K562 (cell line): ENCODE measurements around the gene UBXN2A. TPM values are rescaled to one million over a fixed set of nuclear protein-coding genes. Genes with fewer than 3 reads are reported as not detected.

ENCODE experiments used
- ARID1B ChIP-seq: fragments of 450-650 bp; IDR thresholded peaks from 2 replicates; pipeline ENCODE4 v1.6.1; 2016; ENCODE audit warnings: antibody characterized with exemption, mild to moderate bottlenecking, inconsistent platforms
- ESRRB ChIP-seq: fragments of 250-450 bp; sonication (Bioruptor Pico); IDR thresholded peaks from 2 replicates; pipeline ENCODE4 v1.5.0; 2020; ENCODE audit warnings: mild to moderate bottlenecking, moderate library complexity, borderline replicate concordance
- HNRNPH1 ChIP-seq: fragments of 200-400 bp; formaldehyde crosslinking; optimal IDR thresholded peaks from 2 replicates; pipeline ENCODE3; 2017; ENCODE audit warnings: low read depth, mild to moderate bottlenecking, low read length, moderate library complexity
- HNRNPK ChIP-seq: fragments of 200-400 bp; formaldehyde crosslinking; IDR thresholded peaks from one replicate; pipeline ENCODE4 v1.6.1; 2018; ENCODE audit warnings: mild to moderate bottlenecking, low read depth, low read length; ENCODE audit not compliant: poor library complexity, severe bottlenecking
- HNRNPL ChIP-seq: fragments of 200-400 bp; formaldehyde crosslinking; IDR thresholded peaks from 2 replicates; pipeline ENCODE4 v1.6.1; 2017; ENCODE audit warnings: low read depth, mild to moderate bottlenecking, low read length
- KDM5B ChIP-seq: fragments of 200-600 bp; sonication (generic); IDR thresholded peaks from 2 replicates; pipeline ENCODE4 v1.6.1; 2012; ENCODE audit warnings: low read depth, mild to moderate bottlenecking, moderate library complexity, low read length, control low read depth, inconsistent platforms; ENCODE audit not compliant: insufficient replicate concordance
- NFIX ChIP-seq: fragments of 250-450 bp; sonication (Bioruptor Pico); IDR thresholded peaks from 2 replicates; pipeline ENCODE4 v1.4.0; 2020; ENCODE audit warnings: low read depth, mild to moderate bottlenecking, moderate library complexity
- POLR3A ChIP-seq: IDR thresholded peaks from 2 replicates; pipeline ENCODE4 v1.6.1; 2011; ENCODE audit warnings: borderline replicate concordance, mild to moderate bottlenecking, moderate library complexity; ENCODE audit not compliant: insufficient read length, insufficient read depth; ENCODE audit errors: extremely low read depth
- POU5F1 ChIP-seq: fragments of 150-350 bp; IDR thresholded peaks from 2 replicates; pipeline ENCODE4 v1.6.1; 2014; ENCODE audit warnings: borderline replicate concordance, low read length, low read depth, mild to moderate bottlenecking; ENCODE audit not compliant: partially characterized antibody
- RAD21 ChIP-seq, 2 experiments: fragments of 250-450 bp in 1 of 2; fragments of 450-650 bp in 1 of 2; sonication (Bioruptor Pico) in 1 of 2; formaldehyde crosslinking in 1 of 2; IDR thresholded peaks in 1 of 2; conservative IDR thresholded peaks in 1 of 2; 2 replicates each; pipeline versions ENCODE4 v1.4.0 to v1.8.0; 2020 to 2022; ENCODE audit warnings: mild to moderate bottlenecking in 2 of 2, moderate library complexity in 1 of 2
- SNRNP70 ChIP-seq: fragments of 200-400 bp; formaldehyde crosslinking; optimal IDR thresholded peaks from 2 replicates; pipeline ENCODE3; 2017; ENCODE audit warnings: low read depth, low read length
- ZC3H4 ChIP-seq: sonication (generic); formaldehyde crosslinking; IDR thresholded peaks from 2 replicates; pipeline ENCODE4 v1.9.0; 2021; ENCODE audit warnings: missing genetic modification reagents, borderline replicate concordance
- ZFX ChIP-seq: sonication (generic); formaldehyde crosslinking; IDR thresholded peaks from 2 replicates; pipeline ENCODE4 v1.8.0; 2022; ENCODE audit warnings: mild to moderate bottlenecking, missing genetic modification reagents, moderate library complexity
- ZNF175 ChIP-seq: fragments of 200-800 bp; sonication (Bioruptor generic); IDR thresholded peaks from 2 replicates; pipeline ENCODE4 v1.6.1; 2016; ENCODE audit warnings: low read depth, mild to moderate bottlenecking, missing genetic modification characterization, missing compliant biosample characterization
- ZNF324 ChIP-seq: fragments of 250-450 bp; sonication (Bioruptor Pico); IDR thresholded peaks from 2 replicates; pipeline ENCODE4 v1.4.0; 2020; ENCODE audit warnings: mild to moderate bottlenecking
- ZNF384 ChIP-seq: IDR thresholded peaks from 2 replicates; pipeline ENCODE4 v1.6.1; 2012; ENCODE audit warnings: low read depth, low read length, improper control_type of control experiment
- polyA plus RNA-seq, 8 experiments: library from polyadenylated mRNA; depleted of rRNA in 4 of 8; stranded (reverse) in 5 of 8; unstranded in 3 of 8; fragments of >200 nt; fragmentation: Nextera tagmentation in 2 of 8; fragmentation: Illumina TruSeq in 1 of 8; extraction: Ambion mirVana in 2 of 8; extraction: Trizol in 1 of 8; gene quantifications; 2 replicates each; pipeline versions ENCODE4 v1.2.1 to v1.2.3, GENCODE V29; 2011 to 2014; ENCODE audit warnings: inconsistent platforms in 1 of 8, missing spikeins in 1 of 8
- total RNA-seq, 7 experiments: library from RNA; depleted of rRNA in 6 of 7; stranded (reverse); fragments of >200 nt in 6 of 7; fragmentation: Illumina TruSeq in 2 of 7; extraction: Trizol in 2 of 7; gene quantifications; 2 replicates each; pipeline versions ENCODE4 v1.2.1 to v1.2.3, GENCODE V29; 2011 to 2021; ENCODE audit warnings: low replicate concordance in 1 of 7
- TF ChIP-seq, protein P1 (sequence below): fragments of 450-650 bp; IDR thresholded peaks from 2 replicates; pipeline ENCODE4 v1.6.1; 2014; ENCODE audit warnings: low read depth, mild to moderate bottlenecking, moderate library complexity, borderline replicate concordance
- TF ChIP-seq, protein P2 (sequence below): sonication (generic); formaldehyde crosslinking; IDR thresholded peaks from 2 replicates; pipeline ENCODE4 v1.8.0; 2022; ENCODE audit warnings: mild to moderate bottlenecking, low read depth, missing genetic modification reagents
- TF ChIP-seq, protein P3 (sequence below): fragments of 450-650 bp; formaldehyde crosslinking; conservative IDR thresholded peaks from 2 replicates; pipeline ENCODE4 v1.4.0; 2022; ENCODE audit warnings: mild to moderate bottlenecking, missing genetic modification characterization
- TF ChIP-seq, protein P4 (sequence below): fragments of 250-450 bp; sonication (Bioruptor Pico); IDR thresholded peaks from 2 replicates; pipeline ENCODE4 v1.8.0; 2022; ENCODE audit warnings: moderate library complexity, mild to moderate bottlenecking, inconsistent platforms

Gene UBXN2A
- total and polyA plus RNA-seq, 9 of the 15 experiments (the other 6 are each of a cell fraction or from before 2014, with no cell fraction given): 3.4 to 25.6 (median 16.0) TPM

DNA sequence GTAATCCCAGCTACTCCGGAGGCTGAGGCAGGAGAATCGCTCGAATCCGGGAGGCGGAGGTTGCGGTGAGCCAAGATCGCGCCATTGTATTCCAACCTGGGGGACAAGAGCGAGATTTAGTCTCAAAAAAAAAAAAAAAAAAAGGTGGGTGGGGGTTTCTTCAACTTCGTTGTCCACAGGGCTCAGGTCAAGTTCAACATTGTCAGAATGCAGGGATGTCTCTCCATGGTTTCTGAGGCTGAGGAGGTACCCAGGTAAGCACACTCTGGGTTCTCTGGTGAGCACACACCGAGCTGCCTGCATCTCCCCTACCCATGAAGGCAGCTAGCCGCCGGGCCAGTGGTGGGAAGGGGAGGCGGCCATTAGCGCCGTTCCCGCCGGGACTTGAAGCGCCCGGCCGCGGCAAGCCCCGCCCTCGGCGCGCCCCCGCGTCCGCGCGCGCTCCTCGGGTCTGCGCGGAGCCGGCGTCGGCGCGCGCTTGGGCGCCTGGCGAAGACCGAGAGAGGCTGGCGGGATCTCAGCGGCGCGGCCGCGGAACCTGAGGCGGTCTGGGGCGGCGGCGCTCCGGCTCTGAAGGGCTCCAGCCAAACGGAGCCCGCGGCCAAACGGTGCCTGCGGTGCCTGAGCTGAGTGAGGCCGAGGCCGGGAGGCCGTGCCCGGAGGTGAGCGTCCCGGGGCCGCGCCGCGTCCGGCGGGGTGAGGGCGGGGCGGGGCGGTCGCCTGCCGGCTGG, at the start of gene UBXN2A (continued):
- TF ChIP-seq, protein P1, sequence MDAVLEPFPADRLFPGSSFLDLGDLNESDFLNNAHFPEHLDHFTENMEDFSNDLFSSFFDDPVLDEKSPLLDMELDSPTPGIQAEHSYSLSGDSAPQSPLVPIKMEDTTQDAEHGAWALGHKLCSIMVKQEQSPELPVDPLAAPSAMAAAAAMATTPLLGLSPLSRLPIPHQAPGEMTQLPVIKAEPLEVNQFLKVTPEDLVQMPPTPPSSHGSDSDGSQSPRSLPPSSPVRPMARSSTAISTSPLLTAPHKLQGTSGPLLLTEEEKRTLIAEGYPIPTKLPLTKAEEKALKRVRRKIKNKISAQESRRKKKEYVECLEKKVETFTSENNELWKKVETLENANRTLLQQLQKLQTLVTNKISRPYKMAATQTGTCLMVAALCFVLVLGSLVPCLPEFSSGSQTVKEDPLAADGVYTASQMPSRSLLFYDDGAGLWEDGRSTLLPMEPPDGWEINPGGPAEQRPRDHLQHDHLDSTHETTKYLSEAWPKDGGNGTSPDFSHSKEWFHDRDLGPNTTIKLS: peak; percentile 22; the same call in 1 of the 2 replicates
- TF ChIP-seq NFIX (CRISPR knock-in tag) (no peak), ZC3H4 (0 out of 2 replicates have a peak, but pooled peaks have one; percentile 20), ZNF324 (no peak), ARID1B (no peak), HNRNPL (no peak), SNRNP70 (no peak), ZNF175 (CRISPR knock-in tag) (peak; percentile 72), KDM5B (peak; percentile 88), ZFX (peak; percentile 85), POLR3A (peak; percentile 24), HNRNPH1 (no peak), ESRRB (CRISPR knock-in tag) (no peak), RAD21 (CRISPR knock-in tag; conservative IDR thresholded peaks at IDR 0.05 in 1 of 2, IDR thresholded peaks at IDR 0.05 in 1 of 2) (no peak), HNRNPK (no peak), POU5F1 (no peak), ZNF384 (no peak)
- TF ChIP-seq, protein P2, sequence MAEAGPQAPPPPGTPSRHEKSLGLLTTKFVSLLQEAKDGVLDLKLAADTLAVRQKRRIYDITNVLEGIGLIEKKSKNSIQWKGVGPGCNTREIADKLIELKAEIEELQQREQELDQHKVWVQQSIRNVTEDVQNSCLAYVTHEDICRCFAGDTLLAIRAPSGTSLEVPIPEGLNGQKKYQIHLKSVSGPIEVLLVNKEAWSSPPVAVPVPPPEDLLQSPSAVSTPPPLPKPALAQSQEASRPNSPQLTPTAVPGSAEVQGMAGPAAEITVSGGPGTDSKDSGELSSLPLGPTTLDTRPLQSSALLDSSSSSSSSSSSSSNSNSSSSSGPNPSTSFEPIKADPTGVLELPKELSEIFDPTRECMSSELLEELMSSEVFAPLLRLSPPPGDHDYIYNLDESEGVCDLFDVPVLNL (CRISPR knock-in tag): no peak
- TF ChIP-seq, protein P3, sequence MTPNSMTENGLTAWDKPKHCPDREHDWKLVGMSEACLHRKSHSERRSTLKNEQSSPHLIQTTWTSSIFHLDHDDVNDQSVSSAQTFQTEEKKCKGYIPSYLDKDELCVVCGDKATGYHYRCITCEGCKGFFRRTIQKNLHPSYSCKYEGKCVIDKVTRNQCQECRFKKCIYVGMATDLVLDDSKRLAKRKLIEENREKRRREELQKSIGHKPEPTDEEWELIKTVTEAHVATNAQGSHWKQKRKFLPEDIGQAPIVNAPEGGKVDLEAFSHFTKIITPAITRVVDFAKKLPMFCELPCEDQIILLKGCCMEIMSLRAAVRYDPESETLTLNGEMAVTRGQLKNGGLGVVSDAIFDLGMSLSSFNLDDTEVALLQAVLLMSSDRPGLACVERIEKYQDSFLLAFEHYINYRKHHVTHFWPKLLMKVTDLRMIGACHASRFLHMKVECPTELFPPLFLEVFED (CRISPR knock-in tag): 0 out of 2 replicates have a peak, but pooled peaks have one; percentile 39
- TF ChIP-seq, protein P4, sequence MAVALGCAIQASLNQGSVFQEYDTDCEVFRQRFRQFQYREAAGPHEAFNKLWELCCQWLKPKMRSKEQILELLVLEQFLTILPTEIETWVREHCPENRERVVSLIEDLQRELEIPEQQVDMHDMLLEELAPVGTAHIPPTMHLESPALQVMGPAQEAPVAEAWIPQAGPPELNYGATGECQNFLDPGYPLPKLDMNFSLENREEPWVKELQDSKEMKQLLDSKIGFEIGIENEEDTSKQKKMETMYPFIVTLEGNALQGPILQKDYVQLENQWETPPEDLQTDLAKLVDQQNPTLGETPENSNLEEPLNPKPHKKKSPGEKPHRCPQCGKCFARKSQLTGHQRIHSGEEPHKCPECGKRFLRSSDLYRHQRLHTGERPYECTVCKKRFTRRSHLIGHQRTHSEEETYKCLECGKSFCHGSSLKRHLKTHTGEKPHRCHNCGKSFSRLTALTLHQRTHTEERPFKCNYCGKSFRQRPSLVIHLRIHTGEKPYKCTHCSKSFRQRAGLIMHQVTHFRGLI (CRISPR knock-in tag): no peak
